Articular chondrocyte of knee joint (primary cell): ENCODE measurements around the gene ITIH6. TPM values are rescaled to one million over a fixed set of nuclear protein-coding genes. Genes with fewer than 3 reads are reported as not detected.

Source experiments
- small RNA-seq: library from RNA; depleted of rRNA; stranded (forward); fragments of <200 nt; gene quantifications from one replicate; pipeline ENCODE3, GENCODE V24; 2012
- total RNA-seq: library from RNA; depleted of rRNA; stranded (reverse); fragments of >200 nt; gene quantifications from 2 replicates; pipeline ENCODE4 v1.2.3, GENCODE V29; 2012

Gene ITIH6
- total RNA-seq, result under 0.01 TPM in 2 replicates

GRCh38 chrX:54798137-54798536 is at the start of gene ITIH6:
Gene ITIH6 (minus strand): TSS chrX:54798255. CDS start chrX:54798210, 45 bp downstream.

GRCh38 chrX:54807524-54808108 is 9.6 kb upstream of the ITIH6 start, which contains the start of gene MAGED2:
Gene MAGED2 (plus strand): TSS chrX:54807745. CDS start chrX:54809332, 1,587 bp downstream.

Small RNAs within 50 kb of the gene (small RNA-seq; reads per million reads assigned to genes)
- gene AL049732.1 (not detected), gene SNORA11 (29.6 reads per million, percentile 96 among the genes with 10 or more reads in this experiment)

Other genes starting within 250 kb of the ITIH6 start
- gene MAGED2, start 9.5 kb upstream of the ITIH6 start, total RNA-seq, result 188 and 203 TPM in 2 replicates
- gene TRO, start 122.6 kb upstream of the ITIH6 start, total RNA-seq, result 20.0 and 21.3 TPM in 2 replicates
- gene PFKFB1, start 195.9 kb upstream of the ITIH6 start, total RNA-seq, result 0.13 TPM in 1 of 2 replicates, not detected in the other
- gene APEX2, start 202.1 kb upstream of the ITIH6 start, total RNA-seq, result 5.4 and 7.5 TPM in 2 replicates
- gene ALAS2, start 232.7 kb upstream of the ITIH6 start, total RNA-seq, result not detected in 2 replicates